Activated naive CD4-positive, alpha-beta T cell treated with anti-CD3 and anti-CD28 coated beads, Interleukin-2, amount 50 U/mL, for 16 hours (primary cell): ENCODE data around the gene ATG7.

ENCODE experiments used
- DNase-seq: peaks from one replicate; pipeline ENCODE4 v3.0.0-alpha.2; 2020

The ATG7 gene

GRCh38 chr3:11271986-11272904 lies at the start of gene ATG7:
ATG7 (plus strand) TSS chr3:11272397; CDS start chr3:11298696, 26,299 bp downstream.
- peak; percentile 97 for DNase-seq

GRCh38 chr3:11224010-11224409 lies 48.2 kb upstream of the ATG7 start:
- no peak for DNase-seq

GRCh38 chr3:11224870-11225229 lies 47.3 kb upstream of the ATG7 start:
- no peak for DNase-seq

GRCh38 chr3:11226042-11226370 lies 46.2 kb upstream of the ATG7 start:
- no peak for DNase-seq

GRCh38 chr3:11228041-11228440 lies 44.2 kb upstream of the ATG7 start:
- DNase-seq: no peak

- DNase-seq: no peak
These were observed 42.1 kb upstream of the ATG7 start for GRCh38 chr3:11230125-11230524.

- DNase-seq: no peak
These were observed 41.4 kb upstream of the ATG7 start for GRCh38 chr3:11230832-11231231.

GRCh38 chr3:11235385-11235784 lies 36.8 kb upstream of the ATG7 start:
- DNase-seq: no peak

- peak; percentile 79 for DNase-seq
These were observed 35.4 kb upstream of the ATG7 start for GRCh38 chr3:11236588-11237461.

- DNase-seq: peak; percentile 16
These were observed 34.1 kb upstream of the ATG7 start for GRCh38 chr3:11238060-11238459.

GRCh38 chr3:11238880-11239279 lies 33.3 kb upstream of the ATG7 start:
- no peak for DNase-seq

GRCh38 chr3:11239796-11240195 lies 32.4 kb upstream of the ATG7 start:
- no peak for DNase-seq

- peak; percentile 19 for DNase-seq
These were observed 31.7 kb upstream of the ATG7 start for GRCh38 chr3:11240496-11240895.

- DNase-seq: no peak
These were observed 28.0 kb upstream of the ATG7 start for GRCh38 chr3:11244121-11244677.

GRCh38 chr3:11245276-11245675 lies 26.9 kb upstream of the ATG7 start:
- no peak for DNase-seq

GRCh38 chr3:11245827-11246662 lies 26.2 kb upstream of the ATG7 start:
- no peak for DNase-seq

- no peak for DNase-seq
These were observed 25.6 kb upstream of the ATG7 start for GRCh38 chr3:11246663-11246970.

- DNase-seq: no peak
These were observed 24.8 kb upstream of the ATG7 start for GRCh38 chr3:11247362-11247761.

GRCh38 chr3:11248596-11248995 lies 23.6 kb upstream of the ATG7 start:
- no peak for DNase-seq

GRCh38 chr3:11250902-11251806 lies 21.0 kb upstream of the ATG7 start:
- no peak for DNase-seq

- DNase-seq: no peak
These were observed 20.4 kb upstream of the ATG7 start for GRCh38 chr3:11251807-11252176.

GRCh38 chr3:11254876-11255275 lies 17.3 kb upstream of the ATG7 start:
- no peak for DNase-seq
